GM19397 (cell line): ENCODE measurements around the gene TMPRSS9.
"Not testable (repeated sequence)": the region's sequence is repeated elsewhere in the genome, so short reads cannot be mapped to it uniquely, and the experiment has no call there.

ENCODE experiments used
- ATAC-seq: cut with Tn5 transposase; IDR thresholded peaks from one replicate; pipeline ENCODE4 v1.9.1; 2021; ENCODE audit warnings: mild to moderate bottlenecking, moderate library complexity; ENCODE audit not compliant: unreplicated experiment

Gene TMPRSS9

DNA sequence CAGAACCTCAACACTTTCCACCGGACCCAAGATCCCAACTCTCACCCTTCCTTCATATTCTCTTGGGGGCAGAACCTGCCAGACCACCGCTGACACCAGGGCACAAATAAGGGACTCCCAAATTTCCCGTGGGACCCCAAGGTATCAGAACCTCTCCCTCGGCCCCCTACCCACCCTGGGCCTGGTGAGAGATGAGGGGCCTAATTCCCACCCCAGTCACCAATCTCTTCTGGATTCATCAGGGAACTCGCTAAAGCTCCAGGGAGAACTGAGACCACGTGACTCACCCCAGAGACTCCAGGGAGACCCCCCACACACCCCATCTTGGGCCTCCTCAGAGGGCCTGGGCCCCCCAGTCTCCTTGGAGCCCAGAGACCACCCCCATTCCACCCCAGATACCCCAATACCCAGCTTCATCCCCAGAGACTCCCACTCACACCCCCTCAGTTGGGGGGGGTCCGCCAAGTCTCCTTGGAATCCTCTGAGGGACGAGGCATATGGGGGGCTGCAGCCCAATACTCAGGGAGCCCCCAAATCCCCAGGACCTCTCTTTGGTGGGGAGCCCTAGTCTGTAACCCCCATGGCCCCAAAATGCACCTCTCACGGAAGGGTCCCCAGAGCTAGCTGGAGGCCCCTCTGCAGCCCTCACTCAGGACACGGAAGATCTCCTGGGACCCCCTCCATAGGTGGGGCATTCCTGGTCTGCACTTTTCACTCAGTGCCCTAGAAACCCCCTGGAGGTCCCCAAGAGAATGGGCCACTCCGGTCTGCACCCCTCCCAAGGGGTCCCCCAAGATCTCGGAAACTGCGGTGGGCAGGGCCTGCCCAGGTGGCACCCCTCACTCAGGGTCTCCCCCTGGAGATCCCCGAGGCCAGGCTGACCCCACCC, 95.1 kb downstream of the TMPRSS9 start:
- no peak for ATAC-seq

DNA sequence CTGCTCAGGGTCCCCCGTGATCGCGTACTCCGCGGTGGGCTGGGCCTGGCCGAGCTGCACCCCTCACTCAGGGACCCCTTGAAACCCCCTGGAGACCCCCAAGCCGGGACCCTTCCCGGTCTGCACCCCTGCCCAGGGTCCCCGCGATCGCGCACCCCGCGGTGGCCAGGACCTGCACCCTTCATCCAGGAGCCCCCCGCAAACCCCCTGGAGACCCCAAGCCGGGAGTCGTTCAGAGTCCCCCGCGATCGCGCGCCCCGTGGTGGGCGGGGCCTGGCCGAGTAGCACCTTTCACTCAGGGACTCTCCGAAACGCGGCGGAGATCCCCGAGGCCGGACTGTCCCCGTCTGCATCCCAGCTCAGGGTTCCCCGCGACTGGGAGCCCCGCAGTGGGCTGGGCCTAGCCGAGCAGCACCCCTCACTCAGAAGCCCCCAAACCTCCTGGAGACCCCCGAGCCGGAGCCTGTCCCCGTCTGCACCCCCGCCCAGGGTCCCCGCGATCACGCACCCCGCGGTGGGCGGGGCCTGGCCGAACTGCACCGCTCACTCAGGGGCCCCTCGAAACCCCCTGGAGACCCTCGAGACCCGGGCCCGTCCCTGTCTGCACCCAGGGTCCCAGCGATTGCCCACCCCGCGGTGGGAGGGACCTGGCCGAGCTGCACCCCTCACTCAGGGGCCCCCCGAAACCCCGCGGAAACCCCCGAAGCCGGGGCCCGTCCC, 95.9 kb downstream of the TMPRSS9 start:
- peak; percentile 22 for ATAC-seq

DNA sequence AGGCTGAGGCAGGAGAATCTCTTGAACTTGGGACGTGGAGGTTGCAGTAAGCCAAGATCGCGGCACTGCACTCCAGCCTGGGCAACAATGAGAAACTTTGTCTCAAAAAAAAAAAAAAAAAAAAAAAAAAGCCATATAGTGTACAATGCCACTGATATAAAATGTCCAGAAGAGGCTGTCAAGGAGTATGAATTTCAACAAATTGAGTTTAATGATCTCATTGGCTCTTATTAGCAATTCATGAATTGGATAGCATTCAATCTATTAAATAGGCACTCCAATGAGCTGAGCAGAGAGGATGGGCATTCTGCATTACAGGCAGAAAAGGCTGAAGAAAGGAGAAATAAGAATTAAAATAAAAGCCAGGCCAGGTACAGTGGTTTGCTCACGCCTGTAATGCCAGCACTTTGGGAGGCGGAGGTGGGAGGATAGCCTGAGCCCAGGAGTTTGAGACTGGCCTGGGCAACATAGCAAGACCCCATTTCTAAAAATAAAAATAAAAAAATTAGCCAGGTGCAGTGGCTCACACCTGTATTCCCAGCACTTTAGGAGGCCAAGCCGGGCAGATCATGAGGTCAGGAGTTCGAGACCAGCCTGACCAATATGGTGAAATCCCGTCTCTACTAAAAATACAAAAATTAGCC, 97.5 kb downstream of the TMPRSS9 start:
- no peak for ATAC-seq

DNA sequence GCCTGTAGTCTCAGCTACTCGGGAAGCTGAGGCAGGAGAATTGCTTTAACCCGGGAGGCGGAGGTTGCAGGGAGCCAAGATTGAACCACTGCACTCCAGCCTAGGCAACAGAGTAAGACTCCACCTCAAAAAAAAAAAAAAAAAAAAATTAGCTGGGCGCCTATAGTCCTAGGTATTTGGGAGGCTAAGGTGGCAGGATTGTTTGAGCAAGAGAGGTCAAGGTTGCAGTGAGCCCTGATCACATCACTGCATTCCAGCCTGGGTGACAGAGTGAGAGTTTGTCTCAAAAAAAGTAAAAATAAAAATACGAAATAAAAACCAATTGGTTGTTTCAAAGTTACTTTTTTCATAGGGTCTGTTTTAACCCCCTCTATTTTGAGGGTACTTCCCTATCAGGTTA, 98.0 kb downstream of the TMPRSS9 start:
- no peak for ATAC-seq

DNA sequence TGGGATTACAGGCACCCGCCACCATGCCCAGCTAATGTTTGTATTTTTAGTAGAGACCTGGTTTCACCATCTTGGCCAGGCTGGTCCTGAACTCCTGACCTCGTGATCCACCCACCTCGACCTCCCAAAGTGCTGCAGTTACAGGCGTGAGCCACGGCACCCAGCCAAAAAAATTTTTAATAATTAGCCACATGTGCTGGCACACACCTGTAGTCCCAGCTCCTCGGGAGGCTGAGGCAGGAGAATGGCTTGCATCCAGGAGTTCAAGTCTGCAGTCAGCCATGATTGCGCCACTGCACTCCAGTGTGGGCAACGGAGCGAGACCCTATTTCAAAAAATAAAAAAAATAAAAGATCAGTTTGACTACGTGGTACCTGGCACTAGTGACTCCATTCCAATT, 98.7 kb downstream of the TMPRSS9 start:
- ATAC-seq = not testable (repeated sequence)

DNA sequence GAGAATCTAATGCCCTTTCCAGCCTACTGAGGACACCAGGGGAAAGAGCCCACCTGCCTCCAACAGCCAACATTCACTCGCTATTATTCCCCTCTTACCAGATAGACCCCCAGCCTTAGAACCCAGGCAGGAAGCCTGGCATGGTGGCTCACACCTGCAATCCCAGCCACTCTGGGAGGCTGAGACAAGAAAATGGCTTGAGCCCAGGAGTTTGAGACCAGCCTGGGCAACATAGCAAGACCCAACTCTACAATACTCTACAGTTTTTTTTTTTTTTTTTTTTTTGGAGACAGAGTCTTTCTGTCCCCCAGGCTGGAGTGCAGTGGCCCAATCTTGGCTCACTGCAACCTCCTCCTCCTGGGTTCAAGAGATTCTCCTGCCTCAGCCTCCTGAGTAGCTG, 100.2 kb downstream of the TMPRSS9 start:
- ATAC-seq = no peak

DNA sequence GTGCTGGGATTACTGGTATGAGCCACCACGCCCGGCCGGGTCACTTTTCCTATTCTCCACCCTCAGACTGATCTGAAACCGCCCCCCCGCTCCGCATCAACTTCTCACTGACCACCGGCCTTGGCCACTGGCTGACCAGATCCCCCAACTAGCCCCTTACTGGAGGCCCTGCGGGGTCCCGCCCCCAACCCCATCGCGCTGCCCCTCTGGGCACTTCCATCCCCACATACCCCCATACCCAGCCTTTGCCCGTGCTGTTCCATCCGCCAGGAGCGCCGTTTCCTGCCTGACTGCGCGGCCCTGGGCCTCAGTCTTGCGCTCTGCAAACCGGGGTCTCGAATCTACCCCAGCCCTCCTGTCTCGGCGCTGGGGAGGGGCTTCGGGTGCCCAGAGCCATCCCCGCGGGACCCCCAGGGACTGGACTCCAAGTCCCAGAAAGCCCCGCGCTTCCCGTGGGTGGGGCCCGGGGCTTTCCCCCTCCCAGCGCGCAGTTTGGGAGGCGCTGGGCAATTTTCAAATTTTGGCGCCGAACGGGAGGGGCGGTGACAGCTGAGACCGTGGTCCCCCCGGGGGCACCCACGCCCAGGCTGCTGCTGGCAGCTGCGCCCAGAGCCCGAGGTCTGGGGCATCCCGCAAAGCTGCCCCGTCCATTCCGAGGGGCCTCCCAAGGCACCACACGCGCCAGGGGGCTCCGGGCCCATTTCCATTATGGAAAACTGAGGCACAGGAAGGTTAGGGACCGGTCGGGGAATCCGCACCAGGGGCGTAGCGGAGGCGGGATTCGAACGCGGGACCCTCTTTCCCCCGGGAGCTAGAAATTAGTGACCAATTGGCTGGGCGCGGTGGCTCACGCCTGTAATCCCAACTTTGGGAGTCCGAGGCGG, 101.9 kb downstream of the TMPRSS9 start:
- ATAC-seq = no peak

DNA sequence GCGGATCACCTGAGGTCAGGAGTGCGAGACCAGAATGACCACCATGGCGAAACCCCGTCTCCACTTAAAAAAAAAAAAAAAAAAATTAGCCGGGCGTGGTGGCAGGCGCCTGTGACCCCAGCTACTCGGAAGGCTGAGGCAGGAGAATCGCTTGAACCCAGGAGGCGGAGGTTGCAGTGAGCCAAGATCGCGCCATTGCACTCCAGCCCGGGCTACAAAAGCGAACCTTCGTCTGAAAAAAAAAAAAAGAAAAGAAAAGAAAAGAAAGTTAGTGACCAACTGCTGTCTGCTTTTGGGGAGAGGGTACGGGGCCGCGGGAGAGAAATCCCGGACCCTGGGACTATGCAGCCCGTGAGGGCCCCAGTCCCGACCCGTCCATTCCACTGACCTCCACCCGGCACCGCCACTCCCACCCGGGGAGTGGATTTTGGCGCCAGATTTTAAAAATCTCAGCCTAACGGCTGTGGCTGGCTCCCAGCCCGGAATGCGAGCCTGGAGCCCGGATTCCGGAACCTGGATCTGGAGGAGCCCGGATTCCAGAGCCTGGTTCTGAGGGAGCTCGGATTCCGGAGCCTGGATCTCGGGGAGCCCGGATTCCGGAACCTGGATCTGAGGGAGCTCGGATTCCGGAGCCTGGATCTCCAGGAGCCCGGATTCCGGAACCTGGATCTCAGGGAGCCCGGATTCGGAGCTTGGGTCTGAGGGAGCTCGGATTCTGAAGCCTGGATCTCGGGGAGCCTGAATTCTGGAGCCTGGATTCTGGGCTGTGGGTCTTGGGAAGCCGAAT, 102.8 kb downstream of the TMPRSS9 start:
- ATAC-seq = no peak

DNA sequence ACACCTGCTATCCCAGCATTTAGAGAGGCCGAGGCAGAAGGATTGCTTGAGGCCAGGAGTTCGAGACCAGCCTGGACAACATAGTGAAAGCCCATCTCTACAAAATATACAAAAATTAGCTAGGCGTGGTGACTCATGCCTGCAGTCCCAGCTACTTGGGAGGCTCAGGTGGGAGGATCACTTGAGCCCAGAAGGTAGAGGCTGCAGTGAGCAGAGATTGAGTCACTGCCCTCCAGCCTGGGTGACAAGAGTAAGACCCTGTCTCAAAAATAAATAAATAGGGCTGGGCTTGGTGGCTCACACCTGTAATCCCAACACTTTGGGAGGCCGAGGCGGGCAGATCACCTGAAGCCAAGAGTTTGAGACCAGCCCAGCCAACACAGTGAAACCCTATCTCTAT, 103.6 kb downstream of the TMPRSS9 start:
- ATAC-seq = not testable (repeated sequence)

DNA sequence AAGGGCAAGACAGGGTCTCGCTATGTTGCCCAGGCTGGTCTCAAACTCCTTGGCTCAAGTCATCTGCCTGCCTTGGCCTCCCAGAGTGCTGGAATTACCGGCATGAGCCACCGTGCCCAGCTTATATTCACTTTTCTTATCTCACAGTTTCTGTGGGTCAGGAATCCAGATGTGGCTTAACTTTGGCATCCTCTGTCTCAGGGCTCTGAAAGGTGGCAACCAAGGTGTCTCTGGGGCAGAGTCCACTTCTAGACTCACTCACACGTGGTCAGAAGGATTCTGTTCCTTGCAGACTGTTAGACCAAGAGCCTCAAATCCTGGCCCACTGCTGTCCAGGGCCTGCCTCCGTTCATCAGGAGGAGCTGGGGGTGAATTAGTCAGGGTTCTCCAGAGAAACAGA, 104.3 kb downstream of the TMPRSS9 start:
- no peak for ATAC-seq

DNA sequence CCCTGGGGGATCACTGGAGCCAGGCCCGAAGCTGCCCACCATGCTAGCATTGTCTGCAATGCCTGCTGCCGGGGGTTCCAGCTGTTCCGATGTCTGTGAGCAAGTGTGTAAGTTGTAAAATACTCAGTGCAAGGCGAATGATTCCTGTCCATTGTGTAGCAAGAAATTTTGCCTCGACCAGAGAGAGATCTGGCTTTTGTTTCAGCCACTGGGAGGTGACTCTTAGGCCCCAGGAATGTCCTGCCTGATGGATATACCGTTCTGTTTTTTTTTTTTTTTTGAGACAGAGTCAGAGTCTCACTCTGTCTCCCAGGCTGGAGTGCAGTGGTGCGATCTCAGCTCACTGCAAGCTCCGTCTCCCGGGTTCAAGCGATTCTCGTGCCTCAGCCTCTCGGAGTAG, 108.5 kb downstream of the TMPRSS9 start:
- no peak for ATAC-seq

DNA sequence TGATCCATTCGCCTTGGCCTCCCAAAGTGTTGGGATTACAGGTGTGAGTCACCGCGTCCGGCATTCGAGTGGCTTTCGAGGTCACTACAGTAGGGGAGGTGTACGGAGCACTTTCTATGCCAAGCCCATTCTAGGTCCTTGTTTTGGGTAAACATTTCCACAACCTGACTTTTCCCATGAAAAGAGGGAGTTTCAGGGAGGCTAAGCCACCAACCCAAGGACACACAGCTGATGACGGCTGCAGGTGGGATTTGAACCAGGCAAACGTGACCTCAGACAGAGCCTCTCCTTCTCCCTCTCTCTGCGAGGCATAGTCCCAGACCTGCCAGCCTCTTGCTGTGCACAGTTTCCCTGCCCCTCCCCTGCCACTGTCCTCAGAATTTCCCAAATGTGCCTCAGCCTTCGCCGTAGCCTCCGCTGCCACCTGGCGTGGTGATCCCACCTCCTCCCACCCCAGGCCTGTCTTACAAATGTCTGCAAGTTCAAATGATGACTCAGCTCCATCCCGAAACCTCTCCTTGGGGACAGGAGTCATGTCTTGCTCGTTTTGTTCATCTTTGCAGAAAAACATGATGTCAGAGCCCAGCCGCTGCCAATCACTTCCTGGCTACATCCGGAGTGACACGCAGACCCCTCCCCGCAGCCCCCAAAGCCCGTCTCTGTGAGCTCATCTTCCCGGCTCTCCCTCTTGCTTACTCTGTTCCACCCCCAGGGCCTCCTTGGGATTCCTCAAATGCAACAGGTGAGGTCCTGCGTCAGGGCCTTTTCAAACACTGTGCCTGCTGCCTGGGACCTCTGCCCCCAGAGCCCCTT, 109.2 kb downstream of the TMPRSS9 start:
- ATAC-seq = no peak

DNA sequence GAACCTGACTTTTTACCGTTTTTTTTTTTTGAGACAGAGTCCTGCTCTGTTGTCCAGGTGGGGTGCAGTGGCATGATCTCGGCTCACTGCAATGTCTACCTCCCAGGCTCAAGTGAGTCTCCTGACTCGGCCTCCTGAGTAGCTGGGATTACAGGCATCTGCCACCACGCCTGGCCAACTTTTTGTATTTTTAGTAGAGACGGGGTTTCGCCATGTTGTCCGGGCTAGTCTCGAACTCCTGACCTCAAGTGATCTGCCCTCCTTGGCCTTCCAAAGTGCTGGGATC, 109.8 kb downstream of the TMPRSS9 start:
- not testable (repeated sequence) for ATAC-seq

DNA sequence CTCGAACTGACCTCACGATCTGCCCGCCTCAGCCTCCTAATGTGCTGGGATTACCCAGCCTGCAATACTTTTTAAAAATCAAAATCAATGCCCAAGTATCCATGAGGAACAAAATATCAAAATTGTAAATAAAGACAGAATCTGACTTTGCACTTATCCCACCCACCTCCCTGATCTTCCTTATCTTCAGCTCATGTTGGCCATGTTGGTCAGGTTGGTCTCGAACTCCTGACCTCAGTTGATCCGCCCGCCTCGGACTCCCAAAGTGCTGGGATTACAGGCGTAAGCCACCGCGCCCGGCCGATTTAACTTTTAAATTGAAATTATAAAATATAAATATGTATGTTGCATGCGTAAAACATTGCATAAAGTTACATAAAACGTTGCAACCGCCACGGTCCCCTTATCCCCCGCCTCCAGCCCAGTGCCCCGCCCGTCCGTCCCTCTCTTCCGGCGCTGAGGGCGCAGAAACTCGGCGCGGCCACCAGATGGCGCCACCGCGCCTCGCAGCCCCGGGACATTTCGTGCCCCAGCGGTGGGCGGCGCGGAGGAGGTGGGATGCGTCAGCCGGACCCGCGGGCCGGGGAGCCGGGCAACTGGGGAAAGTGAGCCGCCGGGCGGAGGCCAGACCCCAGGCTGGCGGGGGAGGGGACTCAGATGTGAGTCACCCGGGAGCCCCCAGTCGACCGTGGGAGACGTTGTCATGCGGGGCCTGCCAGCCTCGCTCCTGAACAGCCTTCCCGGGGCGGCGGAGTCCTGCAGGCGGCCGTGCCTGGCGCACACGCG, 114.4 kb downstream of the TMPRSS9 start:
- ATAC-seq = no peak

DNA sequence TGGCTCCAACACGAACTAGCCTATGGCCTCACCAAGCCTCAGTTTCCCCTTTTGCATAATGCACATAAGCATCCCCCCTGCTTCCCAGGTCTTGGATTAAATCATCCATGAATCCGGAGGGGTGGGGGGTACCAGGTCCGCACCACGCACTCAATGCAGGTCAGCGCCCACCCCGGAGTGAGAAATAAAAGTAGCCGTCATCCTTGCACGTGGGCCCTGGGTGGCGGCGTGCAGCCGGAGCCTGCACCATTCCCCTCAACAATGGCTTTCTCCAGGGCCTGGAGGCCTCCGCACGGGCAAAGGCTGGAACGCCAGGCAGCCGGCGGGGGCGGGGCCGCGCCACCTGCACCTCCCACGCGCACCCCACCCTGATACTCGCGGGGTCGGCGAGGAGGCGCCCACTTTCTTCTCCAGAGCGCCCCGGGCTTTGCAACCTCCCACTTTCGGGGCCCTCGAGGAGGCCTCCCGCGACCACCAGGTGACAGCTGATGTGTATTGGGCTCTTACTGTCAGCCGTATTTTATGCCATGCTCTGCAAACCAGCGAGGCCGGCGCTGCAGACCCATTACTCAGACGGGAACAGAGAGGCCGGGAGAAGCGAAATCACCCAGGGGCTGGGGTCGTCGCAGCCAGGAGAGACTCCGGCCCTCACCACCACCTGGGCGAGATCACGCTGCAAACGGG, 115.1 kb downstream of the TMPRSS9 start:
- peak; percentile 3 for ATAC-seq
